GM08714 (cell line): ENCODE results near the gene FEV.

Source experiments
- H3K4me3 ChIP-seq: fragments of 200-500 bp; sonication (Bioruptor generic); 2 replicates; pipeline ENCODE4 v1.5.1; 2014; ENCODE audit warnings: mild to moderate bottlenecking, low read length, inconsistent platforms
- ZNF274 ChIP-seq: IDR thresholded peaks from 2 replicates; pipeline ENCODE4 v1.6.1; 2012; ENCODE audit warnings: mild to moderate bottlenecking, low read depth, low read length

Gene FEV

DNA sequence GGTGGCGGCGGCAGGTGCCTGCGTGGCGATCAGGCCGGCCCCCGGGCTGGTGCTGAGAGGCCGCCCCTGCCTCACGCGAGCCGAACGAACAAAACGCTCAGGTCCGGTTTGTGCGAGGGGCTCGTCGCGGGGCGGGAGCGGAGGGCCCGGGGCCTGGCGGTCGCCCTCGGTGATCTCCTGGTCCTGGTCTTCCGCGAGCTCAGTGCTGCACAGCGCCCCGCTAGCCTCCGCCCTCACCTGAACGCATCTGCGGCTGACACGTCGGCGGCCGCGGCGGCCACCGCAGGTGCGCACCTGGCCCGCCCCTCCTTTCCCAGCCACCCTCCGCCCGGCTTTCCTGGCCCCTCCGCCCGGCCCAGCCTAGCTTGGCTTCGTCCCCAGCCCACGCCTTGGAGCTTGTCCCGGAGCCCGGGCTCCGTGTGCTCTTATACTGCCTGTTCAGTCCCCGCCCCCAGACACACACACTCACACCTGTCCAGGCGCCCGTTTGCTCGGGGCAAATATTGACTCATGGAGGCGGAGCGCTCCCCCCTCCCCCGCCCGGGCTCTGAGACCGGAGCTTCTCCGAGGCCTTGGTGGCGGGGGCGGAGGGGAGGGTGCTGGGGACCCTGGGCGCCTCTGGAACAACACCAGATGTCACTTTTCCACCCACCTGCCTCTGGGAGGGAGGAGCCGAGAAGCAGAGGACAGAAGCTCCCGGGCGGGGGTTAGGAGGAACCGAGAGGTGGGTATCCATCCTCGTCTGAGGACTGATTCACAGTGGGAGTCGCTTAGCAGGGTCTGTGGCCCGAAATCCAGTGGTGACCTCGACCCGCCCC is 16.8 kb upstream of the FEV start:
- TF ChIP-seq ZNF274 = no peak
- H3K4me3 ChIP-seq = no peak overlapping the region

DNA sequence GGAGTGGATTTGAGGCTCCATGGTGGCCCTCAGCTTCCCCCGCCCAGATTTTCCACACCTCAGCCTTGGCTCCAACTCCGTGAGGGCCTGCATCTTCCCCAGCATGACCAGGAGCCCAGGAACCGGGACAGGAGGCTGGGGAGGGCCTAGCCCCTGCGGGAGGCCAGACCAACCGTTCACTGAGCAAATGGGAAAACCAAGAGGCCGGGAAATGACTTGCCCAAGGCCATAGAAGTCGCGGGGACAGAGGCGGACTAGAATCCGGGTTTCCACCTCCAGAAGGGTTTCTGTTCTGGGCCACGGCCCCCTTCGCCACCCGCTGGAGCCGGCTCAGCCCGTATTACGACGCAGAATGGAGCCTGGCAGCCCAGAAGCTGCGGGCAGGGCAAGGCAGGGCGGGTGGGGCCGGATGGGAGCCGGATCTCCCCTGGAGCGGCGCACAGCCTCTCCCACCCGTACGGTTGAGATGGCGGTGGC is 16.2 kb upstream of the FEV start:
- TF ChIP-seq ZNF274 = no peak
- no peak overlapping the region for H3K4me3 ChIP-seq

DNA sequence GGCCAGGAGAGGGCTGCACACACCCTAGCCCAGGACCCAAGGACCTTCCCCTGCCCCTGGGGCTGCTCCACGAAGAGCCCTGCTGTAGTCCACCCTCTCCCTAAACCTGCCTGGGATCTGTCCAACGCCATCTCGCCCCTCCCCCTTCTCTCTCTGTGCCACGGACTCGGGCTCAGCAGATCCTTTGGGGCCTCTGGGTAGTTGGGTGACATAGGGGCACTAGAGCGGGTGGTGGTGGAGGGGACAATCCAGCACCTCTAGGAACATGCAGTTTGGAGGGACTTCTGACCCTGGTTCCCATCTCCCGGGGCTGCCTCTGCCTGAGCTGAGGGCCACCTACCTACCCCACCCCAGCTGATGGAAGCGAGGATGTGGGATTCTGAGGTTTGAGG is 15.6 kb upstream of the FEV start:
- TF ChIP-seq ZNF274 = no peak
- no peak overlapping the region for H3K4me3 ChIP-seq

DNA sequence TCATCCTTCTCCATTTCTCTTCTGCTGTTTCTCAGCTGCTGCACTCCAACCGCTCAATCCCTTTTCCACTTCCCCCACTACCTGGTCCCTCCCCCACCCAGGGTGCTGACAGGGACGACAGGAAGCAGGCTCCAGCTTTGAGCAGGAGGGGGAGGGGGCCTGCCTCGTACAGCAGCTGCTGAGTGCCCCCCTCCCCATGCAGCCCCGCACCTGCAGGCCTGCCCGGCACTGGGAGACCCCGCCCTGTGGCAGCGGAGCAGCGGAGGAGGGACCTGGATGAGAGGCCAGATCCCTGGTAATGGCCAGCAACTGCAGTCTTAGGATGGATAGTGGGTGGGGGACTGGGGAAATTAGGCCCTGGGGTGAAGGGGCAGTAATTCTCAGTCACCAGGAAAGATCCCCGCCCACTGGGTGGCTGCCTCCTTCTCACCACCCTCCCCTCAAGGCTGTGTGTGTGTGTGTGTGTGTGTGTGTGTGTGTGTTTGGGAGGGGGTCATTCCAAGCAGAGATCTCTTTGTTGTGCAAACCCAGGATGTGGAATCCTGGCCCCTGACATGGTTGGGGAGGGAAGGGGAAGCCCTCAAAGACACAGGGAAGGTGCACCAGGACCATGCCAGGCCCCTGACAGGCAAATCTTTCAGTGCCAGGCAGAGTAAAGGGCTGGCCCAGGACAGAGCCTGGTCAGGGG is 15.0 kb upstream of the FEV start:
- H3K4me3 ChIP-seq = no peak overlapping the region
- no peak for TF ChIP-seq ZNF274

DNA sequence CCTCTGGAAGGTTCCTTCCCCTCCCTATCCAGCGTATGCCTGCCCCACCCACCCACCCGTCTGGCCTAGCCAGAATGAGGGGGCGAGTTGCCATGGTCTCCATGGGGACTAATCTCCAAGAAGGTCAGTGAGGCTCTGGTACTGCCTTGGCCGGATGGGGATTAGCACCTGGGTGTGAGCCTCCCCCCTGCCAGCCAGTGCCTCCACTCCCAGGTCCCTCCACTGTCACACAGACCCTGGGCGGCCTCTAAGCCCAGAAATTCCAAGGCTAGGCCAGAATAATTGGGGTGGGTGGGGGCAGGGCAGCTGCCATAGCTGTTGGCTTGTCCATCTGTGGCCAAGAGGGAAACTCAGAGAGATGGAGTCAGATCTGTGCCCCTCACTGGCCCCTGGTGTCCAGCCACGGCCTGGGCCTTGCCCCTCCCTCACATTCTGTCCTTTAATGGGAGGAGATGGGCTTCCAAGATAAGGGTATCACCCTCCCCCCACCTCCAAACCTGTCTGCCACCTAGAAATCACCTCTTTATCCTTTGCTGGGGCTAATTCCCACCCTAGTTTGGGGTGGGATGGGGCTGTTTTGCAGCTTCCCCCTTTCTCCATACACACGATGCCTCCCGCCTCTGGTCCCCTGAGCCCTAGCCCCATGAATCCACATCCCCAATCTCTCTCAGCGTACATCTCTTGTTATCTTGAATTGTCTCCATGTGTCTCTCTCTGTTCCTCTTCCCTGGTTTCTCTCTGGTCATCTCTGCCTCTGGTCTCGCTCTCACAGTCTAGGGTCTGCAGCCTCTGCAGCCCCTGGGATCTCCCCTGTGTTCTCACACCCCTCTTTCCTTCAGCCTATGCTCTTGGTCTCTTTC is 14.3 kb upstream of the FEV start:
- no peak for TF ChIP-seq ZNF274
- H3K4me3 ChIP-seq = no peak overlapping the region

DNA sequence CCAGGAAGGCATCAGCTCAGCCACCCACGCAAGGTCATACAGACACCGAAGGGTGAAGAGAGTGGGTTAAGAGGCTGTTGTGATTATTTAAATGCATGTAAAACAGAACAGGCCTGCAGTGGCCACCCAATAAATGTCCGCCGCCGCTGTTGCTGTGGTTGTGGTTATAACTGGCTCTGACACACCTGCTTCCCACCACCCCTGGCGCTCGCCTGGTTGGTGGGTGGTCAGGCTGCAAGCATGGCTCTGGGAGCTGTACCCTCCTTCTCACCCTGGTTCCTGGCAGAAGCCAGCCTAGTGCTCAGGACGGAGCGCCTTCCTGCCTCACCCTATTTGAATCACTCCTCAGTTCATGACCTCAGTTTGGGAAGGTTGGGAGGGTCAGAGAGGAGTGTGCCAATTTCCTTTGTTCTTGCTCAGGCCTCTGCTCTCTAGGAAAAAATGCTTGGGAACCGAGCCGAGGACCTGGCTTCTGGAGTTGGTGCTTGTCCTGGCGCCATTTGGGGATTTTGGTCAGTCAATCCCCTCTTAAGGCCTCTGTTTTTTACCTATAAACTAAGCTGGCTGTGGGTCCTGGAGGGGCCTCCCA is 13.5 kb upstream of the FEV start:
- H3K4me3 ChIP-seq = no peak overlapping the region
- no peak for TF ChIP-seq ZNF274

DNA sequence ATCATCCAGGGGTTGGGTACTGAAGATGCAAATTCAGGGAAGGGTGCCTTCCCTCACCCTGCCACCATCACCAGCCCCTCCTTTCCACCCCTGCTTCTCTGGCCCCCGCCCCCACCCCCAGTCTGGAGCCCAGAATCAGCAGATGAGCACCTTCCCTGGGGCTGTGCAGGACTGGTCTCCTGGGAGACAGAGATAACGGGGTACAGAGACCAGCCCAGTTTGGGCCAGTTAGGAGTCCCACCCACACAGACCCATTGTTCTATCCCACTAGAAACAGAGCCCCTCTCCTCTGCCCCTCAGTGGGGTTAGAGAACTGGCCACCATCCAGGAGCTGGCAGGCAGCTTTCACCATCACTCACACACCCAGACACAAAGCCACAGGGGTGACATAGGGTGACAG is 12.7 kb upstream of the FEV start:
- no peak for TF ChIP-seq ZNF274
- no peak overlapping the region for H3K4me3 ChIP-seq

DNA sequence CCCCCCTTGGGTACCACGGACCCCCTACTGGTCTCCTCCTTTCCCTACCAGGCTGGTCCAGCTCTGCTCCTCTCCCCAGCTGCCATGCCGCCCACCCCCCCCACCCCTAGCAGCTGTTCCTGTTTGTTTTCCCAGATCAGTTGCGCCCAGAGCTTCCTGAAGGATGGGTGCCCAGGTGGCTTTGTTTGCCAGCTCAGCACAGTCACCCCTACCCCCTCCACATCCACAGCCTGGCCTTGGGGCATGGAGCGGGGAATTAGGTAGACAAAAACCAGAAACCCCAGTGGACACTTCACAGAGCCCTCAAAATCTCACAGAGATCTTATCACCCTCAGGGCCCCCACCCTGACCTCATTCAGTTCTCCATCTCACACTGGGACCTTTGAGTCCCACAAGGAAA is 12.0 kb upstream of the FEV start:
- no peak overlapping the region for H3K4me3 ChIP-seq

DNA sequence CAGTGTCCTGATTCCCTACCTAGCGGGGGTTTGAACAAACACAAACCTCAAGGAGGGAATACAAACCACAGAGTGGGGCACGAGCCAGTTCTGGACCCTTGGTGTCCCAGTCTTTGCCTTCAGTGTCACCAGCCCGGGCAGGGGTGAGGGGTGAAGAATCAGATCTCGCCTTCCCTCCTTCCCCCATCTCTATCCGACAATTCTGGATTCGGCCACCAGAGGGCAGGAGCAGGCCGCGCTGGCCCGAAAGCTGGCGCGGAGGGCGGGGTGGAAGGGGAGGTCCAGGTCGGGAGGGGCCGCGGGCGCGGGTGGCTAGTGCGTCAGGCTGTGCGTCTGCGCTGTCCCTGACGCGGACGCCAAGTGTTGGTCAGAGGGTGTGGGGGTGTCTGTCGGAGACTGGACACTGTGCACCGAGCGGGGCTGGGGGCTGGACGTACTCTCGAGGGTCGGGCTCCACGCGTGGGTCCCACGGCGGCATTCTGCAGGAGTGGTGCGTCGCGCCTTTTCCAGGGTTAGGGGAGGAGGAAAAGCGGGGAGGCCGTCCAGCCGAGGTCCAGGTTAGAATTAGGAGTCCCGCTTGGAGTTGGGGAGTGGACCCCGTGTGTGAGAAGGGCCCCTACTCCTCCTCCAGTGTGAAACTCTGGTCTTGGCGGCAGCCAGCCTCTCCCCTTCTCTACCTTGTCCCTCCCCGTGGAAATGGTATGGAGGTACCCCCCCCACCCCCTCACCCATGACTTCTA is 11.2 kb upstream of the FEV start:
- H3K4me3 ChIP-seq = no peak overlapping the region
- no peak for TF ChIP-seq ZNF274

More for the DNA sequence above, 12.0 kb upstream of the FEV start:
- TF ChIP-seq ZNF274 = no peak

DNA sequence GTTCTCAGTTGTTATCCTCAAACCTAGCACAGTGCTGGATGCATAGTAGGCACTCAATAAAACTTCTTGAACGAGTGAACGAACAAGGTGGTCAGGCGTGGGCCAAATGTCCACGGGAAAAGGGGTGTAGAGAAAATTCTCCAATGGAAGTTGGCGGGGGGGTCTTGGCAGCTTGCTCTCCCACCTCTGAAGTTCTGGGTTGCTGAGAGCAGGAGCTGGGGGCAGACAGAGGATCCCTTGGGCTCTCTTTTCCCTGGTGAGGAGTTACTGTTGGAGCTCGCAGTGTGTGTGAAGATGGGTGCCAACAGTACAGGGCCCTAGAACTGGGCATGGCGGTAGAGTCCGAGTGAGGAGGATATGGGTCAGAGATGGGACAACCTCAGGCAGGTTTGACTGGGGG is 10.6 kb upstream of the FEV start:
- TF ChIP-seq ZNF274 = no peak
- no peak overlapping the region for H3K4me3 ChIP-seq

DNA sequence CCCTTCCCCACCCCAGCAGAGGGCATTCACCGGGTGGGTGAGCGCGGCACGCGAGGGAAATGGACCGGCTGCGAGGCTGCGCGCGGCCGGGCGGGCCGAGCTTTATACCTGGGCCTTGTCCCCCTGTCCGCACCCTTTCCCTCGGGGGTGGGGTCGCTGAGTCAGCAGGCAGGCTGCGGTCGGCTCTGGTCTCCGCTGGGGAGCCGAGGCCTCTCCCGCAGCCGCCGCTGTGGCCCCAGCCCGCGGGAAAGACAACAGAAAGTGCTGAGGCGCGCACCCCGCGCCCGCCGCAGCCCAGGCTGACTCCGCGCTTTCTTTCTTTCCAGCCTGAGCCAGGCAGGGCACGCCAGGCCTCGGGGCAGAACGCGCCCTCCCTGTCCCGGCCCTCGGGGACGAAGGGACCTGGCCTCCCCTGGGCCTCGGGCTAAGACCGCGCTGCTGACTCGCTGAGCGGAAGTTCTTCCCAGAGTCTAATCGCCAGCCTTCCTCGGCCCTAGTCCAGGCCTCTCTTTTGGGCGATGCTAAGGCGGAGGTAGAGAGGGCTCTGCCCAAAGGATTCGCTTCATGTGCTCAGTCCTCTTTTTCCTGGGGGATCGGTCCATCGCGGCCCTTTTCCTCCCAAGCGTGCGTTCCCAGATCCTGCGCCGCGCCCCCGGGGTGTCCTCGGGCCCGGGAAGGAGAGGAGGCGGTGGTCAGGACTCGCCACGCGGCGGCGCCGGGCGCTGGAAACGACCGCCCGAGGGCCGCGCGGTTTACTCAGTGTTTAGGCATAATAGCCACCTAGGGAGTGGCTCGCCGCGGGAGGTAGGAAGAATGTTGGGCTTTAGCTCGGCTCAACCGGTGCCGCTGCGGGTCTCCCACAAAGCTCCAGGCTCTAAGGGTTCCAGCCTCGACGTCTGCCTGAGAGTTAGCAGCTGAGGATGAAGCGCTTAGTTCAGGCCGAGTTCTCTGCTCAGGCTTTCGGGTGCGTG is 8.6 kb upstream of the FEV start, which contains the start of gene CRYBA2:
TSS of gene CRYBA2 (minus strand) at position 78 of the 971 bp plus-strand sequence. CDS start 246 bp downstream, outside the sequence.
- H3K4me3 ChIP-seq = no peak within 1 kb of the TSS
- TF ChIP-seq ZNF274 = no peak

DNA sequence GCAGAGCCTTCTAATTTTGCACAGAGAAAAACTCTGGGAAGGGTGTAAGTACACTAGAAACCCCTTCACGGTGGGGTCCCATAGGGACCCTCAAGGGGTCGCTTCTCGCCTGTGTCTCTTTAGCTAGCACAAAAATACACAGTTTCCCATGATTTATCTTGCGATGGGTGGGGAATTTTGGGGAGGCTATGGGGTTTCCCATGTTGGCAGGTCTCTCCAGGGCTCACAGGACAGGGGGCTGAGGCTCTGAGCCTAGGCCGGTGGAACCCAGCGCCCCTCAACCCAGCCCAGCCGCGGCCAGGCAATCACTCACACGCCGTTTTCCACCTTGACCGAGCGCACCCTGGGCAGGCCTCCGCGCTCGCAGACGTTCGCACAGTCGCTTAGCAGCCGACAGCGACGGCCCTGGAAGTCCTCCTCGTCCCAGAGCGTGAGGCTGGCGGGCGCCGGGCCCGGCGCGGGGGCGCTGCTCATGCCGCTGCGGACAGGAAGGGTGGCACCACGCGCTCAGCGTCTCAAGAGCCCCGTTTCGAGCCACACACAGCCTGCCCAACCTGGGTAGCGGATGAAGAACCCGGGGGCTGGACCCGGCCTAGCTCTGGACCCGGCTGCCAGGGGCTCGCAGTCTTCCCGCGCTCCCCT is 7.8 kb upstream of the FEV start:
- no peak overlapping the region for H3K4me3 ChIP-seq
- no peak for TF ChIP-seq ZNF274
